HG02642 (cell line): Measurements from ENCODE around the gene COX4I2.
"Not testable (repeated sequence)": the region's sequence is repeated elsewhere in the genome, so short reads cannot be mapped to it uniquely, and the experiment has no call there.

ENCODE experiments used
- ATAC-seq: cut with Tn5 transposase; IDR thresholded peaks from one replicate; pipeline ENCODE4 v1.9.1; 2021; ENCODE audit warnings: mild to moderate bottlenecking; ENCODE audit not compliant: unreplicated experiment, poor library complexity

COX4I2 gene

DNA sequence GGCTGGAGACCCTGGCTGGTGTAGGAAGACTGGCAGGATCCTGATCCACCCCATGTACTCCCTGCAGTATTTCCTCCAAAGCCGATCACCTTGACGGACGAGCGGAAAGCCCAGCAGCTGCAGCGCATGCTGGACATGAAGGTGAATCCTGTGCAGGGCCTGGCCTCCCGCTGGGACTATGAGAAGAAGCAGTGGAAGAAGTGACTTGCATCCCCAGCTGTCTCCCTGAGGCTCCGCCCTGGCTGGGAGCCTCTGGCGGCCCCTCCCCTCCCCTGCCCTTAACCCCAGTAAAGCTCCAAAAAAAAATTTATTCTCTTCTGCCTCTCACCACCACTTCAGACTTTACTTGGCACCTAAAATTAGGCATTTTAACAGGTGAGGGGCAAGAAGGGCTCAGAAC lies 7.0 kb downstream of the COX4I2 start:
- ATAC-seq: no peak

DNA sequence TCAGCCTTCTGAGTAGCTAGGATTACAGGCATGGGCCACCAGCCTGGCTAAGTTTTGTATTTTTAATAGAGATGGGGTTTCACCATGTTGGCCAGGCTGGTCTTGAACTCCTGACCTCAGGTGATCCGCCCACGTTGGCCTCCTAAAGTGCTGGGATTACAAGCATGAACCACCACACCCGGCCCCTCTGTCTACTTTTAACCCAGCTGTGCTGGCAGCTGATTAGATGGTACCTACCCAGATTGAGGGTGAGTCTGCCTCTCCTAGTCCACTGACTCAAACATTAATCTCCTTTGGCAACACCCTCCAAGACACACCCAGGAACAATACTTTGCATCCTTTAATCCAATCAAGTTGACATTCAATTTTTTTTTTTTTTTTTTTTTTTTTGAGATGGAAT lies 10.4 kb downstream of the COX4I2 start:
- ATAC-seq: not testable (repeated sequence)

DNA sequence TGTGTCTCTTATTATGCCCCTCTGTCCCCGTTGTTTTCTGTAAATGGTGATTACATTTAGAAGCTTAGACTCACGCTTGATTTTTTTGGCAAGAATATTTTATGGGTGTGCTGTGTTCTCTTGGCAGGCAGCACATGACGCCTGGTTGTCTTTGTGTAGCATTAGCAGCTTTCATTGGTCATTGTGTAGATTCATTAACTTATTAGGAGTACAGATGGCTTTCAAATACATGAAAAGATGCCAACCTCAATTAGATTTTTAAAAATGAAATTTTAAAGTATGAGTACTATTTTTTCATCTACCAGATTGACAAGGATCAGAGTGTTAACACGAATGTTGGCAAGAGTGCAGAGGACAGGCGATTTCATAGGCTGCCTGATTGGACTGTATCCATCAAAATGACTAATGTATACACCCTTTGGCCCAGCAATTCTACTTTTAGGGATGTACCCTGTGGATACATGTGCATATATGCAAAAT lies 15.2 kb downstream of the COX4I2 start:
- no peak for ATAC-seq

DNA sequence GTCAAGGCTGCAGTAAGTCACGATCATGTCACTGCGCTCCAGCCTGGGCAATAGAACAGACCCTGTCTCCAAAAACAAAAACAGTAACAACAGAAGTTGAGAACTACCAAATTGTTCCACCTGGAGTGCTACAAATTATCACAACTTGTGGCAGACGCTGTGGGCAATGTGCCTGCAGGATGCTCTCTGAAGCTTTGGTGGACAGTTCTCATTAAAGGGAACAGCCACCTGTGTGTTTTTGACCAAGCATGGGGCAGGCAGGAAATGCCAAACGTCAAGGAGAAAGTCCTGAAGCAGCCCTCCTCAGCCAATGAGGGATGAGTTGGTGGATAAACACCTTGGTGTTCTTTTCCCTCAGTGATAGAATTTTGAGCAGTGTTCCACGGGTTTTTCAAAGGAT lies 15.8 kb downstream of the COX4I2 start:
- ATAC-seq: no peak

DNA sequence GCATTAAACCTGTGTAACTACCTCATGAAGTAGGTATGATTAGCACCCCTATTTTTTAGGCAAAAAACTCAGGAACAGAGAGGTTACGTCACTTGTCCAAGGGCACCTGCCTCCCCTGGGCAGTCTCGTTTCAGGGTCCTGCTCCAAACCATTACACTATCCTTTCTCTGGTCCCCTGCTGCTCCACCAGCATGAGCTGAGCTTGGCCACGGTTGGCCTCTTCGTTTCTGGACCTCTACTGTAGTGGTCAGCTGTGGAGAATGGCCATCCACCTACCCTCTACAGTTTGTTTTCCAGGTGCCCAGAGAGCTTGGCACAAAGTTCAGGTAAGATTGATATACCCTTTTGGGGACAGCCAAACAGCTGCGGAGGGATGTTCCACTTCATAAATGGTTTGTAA lies 16.8 kb downstream of the COX4I2 start:
- no peak for ATAC-seq

DNA sequence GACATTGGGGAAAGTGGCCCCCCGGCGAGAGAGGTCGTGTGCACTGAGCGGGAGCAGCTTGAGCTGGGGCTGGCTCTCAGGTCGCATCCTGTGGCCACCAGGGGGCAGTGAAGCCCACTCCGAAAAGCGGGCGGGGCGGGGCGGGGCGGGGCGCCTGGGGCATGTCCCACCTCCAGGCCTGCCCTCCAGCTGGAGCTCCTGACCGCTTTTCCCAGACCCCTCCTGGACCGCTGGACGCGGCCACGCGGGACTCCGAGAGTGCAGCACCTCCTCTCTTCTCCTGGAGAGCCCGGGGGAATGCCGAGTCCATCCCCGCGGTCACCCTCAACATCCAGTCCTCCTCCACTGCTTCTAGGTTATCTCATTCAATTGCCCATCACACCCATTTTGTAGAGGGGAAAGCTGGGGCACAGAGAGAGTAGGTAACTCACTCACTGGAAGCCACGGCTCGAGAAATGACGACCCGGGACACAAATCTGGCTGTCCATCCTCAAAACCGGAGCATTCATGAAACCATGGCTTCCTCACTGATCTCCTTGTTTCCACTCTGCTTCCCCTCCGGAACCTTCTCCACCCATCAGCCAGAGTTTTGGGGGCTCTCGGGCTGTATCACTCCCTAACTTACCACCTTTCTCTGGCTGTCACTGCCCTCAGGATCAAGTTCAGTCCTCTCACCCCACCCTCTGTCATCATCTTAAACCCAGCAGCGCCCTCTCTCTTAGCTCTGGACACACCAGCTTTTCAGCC lies 24.1 kb downstream of the COX4I2 start:
- peak; percentile 78 for ATAC-seq

DNA sequence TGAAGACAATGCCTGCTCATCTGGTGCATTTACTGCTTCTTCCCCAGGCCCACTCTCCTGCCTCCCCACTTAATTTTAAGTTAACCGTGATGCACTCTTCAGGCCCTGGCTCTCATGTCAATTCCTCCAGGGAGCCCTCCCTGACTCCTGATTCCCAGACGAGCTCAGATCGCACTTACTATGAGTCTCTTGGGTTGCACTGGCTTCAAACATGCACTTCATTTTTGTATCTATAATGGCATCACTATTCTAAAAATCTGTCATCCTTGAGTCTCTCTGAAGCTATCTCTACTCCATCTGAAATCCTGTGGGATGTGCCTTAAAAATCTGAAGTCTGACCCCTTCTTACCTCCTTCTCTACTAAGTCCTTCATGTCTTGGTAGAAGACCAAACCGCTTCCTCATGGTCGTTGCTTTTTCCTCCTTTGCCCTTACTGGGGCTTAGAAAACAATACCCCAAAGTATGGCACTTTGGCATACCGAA lies 24.7 kb downstream of the COX4I2 start:
- no peak for ATAC-seq

DNA sequence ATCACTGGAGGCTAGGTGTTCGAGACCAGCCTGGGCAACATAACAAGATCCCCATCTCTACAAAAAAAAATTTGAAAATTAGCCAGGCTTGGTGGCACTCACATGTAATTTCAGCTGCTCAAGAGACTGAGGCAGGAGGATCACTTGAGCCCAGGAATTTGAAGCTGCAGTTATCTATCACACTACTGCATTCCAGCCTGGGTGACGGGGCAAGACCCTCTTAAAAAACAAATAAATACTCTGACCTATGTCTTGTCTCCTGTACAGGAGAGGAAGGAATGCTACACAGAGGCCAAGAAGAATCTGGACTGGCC lies 25.8 kb downstream of the COX4I2 start:
- no peak for ATAC-seq

DNA sequence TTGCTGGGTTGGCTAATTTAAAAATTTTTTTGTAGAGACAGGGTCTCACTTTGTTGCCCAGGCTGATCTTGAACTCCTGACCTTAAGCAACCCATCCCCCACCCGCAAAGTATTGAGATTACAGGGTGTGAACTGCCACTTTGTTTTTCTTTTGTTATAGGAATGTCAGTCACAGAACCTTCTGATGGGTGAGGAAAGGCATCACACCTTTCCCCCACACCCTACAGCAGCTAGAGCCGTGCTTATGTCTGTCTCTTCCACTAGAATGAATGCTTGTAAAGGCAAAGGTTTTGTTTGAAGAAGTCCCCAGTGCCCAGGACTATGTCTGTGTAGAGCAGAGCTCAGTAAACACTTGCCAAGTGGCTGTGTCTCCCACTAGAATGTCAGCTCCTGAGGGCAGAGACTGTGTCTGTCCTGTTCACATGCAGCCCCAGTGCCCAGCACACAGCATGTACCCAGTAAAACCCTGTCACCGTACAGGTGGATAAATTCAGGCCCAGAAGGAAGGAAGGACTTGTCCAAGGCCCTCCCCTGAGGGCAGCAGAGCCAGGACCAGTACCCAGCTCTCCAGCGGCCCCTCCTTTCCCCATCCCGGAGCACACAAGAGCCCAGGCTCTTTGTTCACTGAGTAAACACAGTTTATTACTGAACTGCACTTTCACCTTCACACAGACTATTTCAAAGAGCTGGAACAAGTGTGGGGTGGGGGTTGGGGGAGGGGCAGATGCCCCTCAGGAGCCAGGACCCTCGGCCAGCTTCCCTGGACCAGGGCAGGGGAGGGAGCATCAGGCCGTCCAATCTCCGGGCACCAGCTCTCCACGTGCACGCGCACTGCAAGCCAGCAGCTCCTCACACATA lies 26.4 kb downstream of the COX4I2 start:
- no peak for ATAC-seq

DNA sequence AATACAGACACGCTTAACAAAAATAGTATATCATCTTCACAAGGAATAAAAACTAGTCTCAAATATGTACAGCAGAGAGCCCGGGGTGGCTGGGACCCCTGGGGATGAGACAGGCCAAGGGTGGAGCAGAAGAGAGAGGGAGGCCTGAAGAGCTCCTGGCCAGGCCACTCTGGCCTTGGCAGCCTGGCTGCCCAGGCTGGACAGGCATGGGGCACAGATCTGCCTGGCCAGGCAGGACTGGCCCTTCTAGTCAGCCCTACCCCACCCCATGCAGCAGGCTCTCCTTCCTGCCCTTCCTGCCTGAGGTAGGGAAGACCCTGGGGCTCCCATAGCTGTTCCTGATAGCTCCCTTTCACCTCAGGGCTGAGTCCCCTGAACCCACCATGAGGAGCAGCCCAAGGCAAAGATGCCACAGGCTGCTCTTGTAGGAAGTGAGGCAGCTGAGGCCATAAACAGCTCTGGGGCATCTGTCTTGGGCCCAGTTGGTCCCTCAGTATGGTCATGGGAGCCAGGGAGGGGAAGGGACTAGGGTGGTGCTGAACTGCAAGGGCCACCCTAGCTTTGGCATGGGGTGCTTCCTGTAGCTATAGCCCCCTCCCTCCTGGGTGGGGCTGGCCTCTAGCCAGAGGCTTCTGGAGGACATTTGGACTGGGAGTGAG lies 27.1 kb downstream of the COX4I2 start:
- no peak for ATAC-seq

DNA sequence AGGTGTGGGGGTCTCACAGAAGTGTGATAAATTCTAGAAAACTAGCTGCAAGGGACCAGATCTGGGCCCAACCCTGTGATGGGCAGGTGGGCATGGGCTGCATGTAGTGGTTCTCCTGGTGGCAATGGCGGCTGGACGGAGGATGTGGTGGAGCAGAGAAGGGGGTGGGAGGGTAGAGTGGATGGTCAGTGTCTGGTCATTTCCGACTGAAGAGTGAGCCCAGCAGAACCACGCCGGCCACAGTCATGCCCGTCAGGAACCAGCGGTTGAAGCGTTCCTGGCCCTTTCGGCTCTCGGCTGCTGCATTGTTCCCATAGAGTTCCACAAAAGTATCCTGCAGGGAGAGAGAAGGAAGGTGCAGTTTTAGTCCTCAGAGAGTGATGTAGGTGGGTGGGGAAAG lies 28.0 kb downstream of the COX4I2 start:
- no peak for ATAC-seq

DNA sequence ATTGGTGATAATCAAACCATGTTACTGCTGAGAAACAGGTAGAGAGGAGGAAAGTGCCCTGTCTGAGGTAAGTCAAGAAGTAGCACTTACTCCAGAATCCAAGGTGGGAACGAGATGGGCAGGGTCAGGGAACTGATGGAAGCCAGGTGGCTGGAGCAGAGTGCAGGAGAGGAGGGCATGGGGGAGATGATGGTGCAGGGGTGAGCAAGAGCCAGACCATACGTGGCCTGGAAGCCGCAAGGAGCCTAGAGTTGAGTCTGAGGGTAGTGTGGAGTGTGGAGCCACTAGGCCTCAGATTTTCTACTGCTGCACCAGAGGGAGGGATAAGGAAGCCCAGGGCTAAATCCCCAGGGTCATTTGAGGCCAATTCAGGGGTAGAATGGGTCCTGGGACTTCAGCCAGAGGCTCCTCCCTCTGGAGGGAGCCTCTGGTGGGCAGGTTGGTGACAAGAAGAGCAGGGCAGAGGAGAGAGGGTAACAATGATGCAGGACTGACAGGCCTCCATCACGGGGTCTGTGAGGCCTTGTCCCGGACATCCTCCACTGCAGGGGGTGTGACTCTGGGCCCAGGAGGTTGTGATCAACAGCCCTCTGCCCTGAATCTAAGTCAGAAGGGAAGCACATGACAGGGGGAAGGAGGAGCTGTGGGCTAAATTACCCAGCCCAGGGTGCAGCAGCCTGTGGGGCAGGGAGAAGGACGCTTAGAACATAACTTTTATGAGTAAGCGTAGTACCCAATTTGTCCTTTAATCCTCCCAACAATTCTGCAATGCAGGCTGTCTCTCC lies 28.7 kb downstream of the COX4I2 start:
- no peak for ATAC-seq

DNA sequence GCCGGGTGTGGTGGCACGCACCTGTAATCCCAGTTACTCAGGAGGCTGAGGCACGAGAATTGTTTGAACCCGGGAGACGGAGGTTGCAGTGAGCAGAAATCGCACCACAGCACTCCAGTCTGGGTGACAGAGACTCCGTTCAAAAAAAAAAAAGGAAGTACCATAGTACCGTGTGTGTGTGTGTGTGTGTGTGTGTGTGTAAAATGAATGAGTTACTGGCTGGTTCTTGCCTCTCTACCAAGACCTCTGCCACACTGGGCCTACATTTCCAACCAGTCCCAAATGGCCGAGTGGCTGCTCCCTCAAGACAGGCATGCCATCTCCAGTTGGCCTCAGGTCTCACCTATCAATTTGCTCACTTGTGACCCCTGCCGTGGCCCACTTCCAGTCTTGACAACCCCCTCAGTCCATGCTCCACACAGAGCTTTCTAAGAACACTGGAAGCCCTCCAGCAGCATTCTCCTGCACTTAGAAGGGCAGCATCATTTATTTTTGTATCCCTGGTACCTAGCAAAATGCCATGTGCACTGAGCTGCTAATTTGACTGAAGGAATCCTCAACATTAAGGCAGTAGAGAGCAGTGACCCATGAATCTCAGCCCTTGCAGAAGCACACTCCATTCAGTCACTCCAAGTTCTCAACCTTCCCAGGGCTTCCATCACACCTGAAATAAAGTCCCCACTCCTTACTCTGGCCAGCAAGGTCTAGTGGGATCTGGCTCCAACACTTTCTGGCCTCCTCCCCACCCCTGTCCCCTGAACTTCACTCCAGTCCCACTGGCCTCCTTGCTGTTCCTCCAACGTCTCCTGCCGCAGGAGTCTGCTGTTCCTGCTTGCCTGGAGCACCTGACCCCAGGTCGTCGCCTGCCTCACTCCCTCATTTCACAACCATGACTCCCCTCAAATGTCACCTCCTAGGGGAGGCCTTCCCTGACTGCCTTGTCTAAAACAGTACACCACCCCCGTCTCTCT lies 29.9 kb downstream of the COX4I2 start:
- no peak for ATAC-seq

DNA sequence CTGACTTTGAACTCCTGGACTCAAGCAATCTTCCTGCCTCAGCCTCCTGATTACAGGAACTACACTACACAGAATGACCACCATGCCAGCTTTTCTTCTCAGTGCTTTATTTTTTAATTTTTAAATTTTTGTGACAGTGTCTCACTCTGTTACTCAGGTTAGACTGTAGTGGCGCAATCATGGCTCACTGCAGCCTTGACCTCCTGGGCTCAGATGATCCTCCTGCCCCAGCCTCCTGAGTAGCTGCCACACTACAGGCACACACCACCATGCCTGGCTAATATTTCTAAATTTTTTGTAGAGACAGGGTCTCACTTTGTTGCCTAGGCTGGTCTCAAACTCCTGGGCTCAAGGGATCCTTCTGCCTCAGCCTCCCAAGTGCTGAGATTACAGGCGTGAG lies 31.2 kb downstream of the COX4I2 start:
- ATAC-seq: not testable (repeated sequence)

DNA sequence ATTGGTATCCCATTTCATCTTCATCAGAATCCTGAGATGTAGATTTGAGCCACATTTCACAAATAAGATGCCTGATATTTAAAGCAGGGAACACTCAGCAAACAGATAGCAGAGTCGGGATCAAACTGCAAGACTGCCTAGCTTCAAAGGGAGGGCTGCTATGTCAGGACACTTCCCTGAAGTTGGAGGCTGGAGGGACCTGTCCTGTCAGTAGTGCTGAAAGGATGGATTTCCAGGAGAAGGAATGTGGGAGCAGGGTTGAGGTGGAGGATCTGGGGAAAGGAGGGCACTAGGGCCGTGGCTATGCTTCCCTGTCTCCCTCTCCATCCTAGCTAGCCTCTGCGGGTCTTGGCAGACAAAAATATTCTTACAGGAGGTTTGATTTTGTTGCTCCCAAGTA lies 32.2 kb downstream of the COX4I2 start:
- no peak for ATAC-seq

DNA sequence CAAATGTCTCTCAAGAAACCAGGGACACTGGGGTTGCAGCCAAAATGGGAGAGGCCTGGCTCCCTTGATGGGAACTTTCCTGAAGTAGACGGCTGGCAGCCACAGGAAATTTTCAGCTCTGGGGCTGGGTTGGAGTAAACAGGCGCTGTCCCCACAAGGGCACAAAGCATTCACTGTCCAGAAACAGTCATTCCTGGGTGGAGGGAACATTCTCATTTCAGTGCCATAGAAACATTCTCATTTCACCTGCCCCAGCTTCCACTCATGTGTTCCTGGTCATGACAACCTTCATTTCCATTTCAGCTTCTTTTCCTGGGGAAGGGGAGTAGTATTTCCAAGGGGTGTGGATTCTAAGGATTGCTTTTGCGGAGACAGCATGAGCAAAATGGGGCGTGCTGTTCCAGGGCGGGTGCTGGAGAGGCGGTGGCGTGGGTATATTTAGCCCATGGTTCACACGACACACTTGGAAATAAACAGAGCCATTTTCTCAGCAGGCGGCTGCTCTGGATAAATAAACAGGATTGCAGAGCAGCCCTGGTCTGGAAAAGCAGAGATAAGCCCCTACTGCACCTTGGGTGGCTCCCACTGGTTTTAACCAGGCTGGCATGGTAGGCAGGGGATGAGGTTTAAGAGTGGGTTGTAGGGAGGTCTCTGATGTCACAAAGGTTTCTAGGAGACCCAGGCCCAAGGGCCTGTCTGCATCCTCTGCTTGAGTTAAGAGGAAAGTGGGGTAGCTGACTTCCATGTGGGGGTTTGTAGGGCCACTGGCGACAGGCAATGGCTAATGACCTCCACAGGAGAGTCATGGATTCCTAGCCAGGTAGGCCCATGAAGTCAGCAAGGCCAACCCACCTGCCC lies 32.9 kb downstream of the COX4I2 start:
- ATAC-seq: no peak

DNA sequence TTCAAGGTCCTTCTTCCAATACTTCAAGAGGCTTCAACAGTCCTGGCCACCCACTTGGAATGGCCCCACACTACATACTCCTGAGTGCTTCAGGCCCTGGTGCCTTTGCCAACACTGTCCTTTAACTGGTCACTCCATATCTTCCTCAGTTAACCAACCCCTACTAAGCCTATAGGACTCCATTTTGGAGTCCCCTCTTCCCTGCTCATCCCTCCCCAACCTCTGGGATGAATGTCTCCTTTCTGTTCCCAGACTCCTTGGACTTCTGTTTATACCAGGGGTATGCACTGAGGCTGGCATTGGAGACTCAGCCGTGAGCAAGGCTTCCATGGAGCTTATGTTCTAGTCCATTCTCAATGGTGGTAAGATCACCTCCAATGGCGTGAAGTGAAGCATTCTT lies 33.6 kb downstream of the COX4I2 start:
- no peak for ATAC-seq

DNA sequence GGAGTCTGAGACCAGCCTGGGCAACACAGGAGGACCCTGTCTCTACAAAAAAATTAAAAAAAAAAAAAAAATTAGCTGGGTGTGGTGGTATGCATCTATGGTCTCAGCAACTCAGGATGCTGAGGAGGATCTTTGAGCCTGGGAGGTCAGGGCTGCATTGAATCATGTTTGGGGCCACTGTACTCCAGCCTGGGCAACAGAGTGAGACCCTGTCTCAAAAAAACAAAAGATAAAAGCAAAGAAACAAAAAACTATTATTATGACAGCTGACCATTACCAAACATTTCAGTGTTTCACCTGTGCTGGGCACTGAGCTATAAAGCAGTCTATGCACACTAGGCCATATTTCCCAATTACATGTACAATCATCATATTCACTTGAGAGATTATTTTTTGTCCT lies 35.7 kb downstream of the COX4I2 start:
- ATAC-seq: no peak
